HUES6 (cell line): Measurements from ENCODE around the gene PARN.
"Not testable (repeated sequence)": the region's sequence is repeated elsewhere in the genome, so short reads cannot be mapped to it uniquely, and the experiment has no call there.

ENCODE experiments used
- H3K27ac ChIP-seq: 2 replicates; pipeline ENCODE4 v1.7.0; 2013; ENCODE audit warnings: low read depth, mild to moderate bottlenecking, low read length, inconsistent platforms
- H3K27me3 ChIP-seq: 2 replicates; pipeline ENCODE4 v1.6.1; 2013; ENCODE audit warnings: low read length; ENCODE audit not compliant: control insufficient read depth, insufficient read depth
- H3K36me3 ChIP-seq: 2 replicates; pipeline ENCODE4 v1.6.1; 2013; ENCODE audit warnings: low read length; ENCODE audit not compliant: control insufficient read depth, insufficient read depth
- H3K4me1 ChIP-seq: 2 replicates; pipeline ENCODE4 v1.6.1; 2013; ENCODE audit warnings: low read length; ENCODE audit not compliant: control insufficient read depth, insufficient read depth
- H3K4me3 ChIP-seq: 2 replicates; pipeline ENCODE4 v1.5.1; 2013; ENCODE audit warnings: low read depth, low read length
- H3K9ac ChIP-seq: one replicate; pipeline ENCODE4 v1.6.1; 2013; ENCODE audit warnings: mild to moderate bottlenecking, low read length
- H3K9me3 ChIP-seq: 2 replicates; pipeline ENCODE4 v1.6.1; 2013; ENCODE audit warnings: low read depth, low read length; ENCODE audit not compliant: control insufficient read depth, insufficient read depth

The PARN gene

DNA sequence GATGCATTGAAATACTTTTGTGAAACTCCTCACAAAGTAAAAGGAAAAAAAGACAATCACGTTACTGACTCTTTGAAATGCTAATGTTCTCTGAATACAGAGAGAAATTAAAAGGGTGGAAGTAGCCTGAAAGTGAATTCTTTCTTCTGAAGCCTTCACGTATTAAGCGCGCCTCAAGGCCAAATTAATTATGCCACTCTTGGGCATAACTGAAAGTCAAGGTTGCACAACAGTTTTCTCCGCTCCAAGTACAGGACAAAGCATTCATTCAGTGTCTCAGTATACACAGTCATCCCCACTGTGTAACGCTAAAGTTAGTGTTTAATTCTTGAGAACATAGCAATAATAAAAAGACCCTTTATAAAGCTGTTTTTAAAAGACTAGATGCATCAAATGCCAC is 21.5 kb downstream of the PARN start:
- Histone ChIP-seq H3K9me3 (no peaks in the 10 kb centered on the region), H3K27me3 (no peaks in the 10 kb centered on the region), H3K4me1 (peaks cover 13% of the 10 kb centered on the region; the same call in 1 of the 2 replicates), H3K27ac (peak overlapping the region; percentile 66; the same call in 1 of the 2 replicates), H3K9ac (no peak overlapping the region), H3K4me3 (no peak overlapping the region), H3K36me3 (peaks cover 85% of the 10 kb centered on the region)

DNA sequence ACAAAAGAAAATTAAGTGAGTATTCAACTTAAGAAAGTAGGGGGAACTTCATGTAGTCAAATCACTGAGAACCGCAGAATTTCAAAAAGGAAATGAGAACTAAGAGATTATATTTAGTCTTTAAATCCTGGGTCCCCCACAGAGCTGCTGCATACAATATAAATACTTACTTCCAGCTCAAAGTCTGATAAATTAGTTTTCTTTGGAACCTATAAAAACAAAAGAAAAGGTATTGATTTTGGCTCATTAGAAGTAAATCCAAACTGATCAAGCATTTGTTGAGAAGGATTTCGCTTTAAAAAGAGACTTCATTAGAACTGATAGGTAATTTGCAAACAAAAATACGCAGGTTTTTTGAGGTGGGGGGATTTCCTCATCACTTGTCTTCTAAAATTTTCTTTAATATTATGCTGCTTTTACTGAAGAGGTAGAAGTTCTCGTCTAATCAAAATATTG is 21.9 kb downstream of the PARN start:
- H3K9me3 ChIP-seq: no peaks in the 10 kb centered on the region
- H3K9ac ChIP-seq: no peak overlapping the region
- peaks cover 85% of the 10 kb centered on the region for H3K36me3 ChIP-seq
- H3K27ac ChIP-seq: peak overlapping the region; percentile 66; the same call in 1 of the 2 replicates
- H3K27me3 ChIP-seq: no peaks in the 10 kb centered on the region
- peaks cover 13% of the 10 kb centered on the region; the same call in 1 of the 2 replicates for H3K4me1 ChIP-seq
- H3K4me3 ChIP-seq: no peak overlapping the region

DNA sequence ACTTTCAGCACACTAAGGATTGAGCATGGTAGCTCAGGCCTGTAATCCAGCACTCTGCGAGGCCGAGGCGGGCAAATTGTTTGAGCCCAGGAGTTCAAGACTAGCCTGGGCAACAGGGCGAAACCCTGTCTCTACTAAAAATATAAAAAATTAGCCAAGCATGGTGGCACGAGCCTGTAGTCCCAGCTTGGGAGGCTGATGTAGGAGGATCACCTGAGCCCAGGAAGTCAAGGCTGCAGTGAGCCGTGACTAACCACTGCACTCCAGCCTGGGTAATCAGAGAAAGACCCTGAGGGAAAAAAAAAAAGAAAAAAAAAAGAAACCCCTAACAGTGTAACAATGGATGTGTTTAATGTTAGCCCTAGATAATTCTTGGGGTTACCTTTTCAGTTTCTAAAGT is 24.0 kb downstream of the PARN start:
- Histone ChIP-seq H3K9ac (no peak overlapping the region), H3K9me3 (no peaks in the 10 kb centered on the region), H3K4me3 (no peak overlapping the region), H3K27me3 (no peaks in the 10 kb centered on the region), H3K4me1 (peaks cover 13% of the 10 kb centered on the region; the same call in 1 of the 2 replicates), H3K27ac (no peak overlapping the region), H3K36me3 (peaks cover 92% of the 10 kb centered on the region)

DNA sequence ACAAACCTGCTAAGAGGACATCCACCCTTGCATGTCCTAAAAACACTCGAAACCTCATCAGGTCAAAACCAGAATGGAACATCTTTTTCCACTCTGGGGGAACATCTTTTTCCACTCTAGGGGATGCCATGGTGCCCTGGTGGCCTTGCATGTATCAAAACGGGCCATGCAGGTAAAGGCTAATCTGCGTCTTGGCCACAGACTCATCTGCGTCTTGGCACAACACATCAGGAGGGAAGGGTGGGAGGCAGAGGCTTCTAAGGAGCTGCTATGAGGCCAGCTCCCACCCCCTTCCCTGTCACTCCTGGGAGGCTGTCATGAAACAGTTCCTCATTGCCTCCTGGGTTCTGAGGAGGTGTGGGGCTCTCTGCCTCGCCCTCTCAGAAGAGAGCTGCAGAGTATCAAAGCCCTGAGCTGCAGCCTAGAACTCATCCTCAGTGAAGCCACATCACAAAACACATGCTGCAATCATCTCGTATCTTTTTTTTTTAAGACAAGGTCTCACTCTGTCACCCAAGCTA is 27.6 kb downstream of the PARN start:
- H3K9me3 ChIP-seq: no peaks in the 10 kb centered on the region
- H3K4me1 ChIP-seq: no peaks in the 10 kb centered on the region
- no peak overlapping the region for H3K4me3 ChIP-seq
- no peak overlapping the region for H3K27ac ChIP-seq
- H3K27me3 ChIP-seq: no peaks in the 10 kb centered on the region
- H3K36me3 ChIP-seq: peaks cover 89% of the 10 kb centered on the region
- no peak overlapping the region for H3K9ac ChIP-seq

DNA sequence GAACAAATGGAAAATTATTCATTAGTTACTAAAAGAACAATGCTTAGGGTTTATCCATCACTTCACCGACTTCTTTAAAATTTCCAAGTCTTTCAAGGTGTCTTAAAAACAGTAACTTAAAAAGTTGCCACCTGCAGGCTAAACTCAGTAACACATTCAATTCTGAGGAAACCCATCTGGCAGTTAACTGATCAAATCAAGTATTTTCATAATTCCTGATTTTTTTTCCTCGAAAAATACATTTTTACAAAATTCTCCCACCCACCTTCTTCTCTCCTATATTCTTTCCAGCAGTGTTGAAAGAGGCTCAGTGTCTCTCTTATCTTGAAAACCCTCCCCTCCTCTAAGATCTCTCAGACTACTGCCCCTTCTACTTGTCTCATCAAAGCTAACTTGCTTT is 29.9 kb downstream of the PARN start:
- H3K36me3 ChIP-seq: peaks cover 78% of the 10 kb centered on the region
- H3K27me3 ChIP-seq: no peaks in the 10 kb centered on the region
- H3K4me3 ChIP-seq: no peak overlapping the region
- H3K27ac ChIP-seq: no peak overlapping the region
- H3K9ac ChIP-seq: no peak overlapping the region
- H3K4me1 ChIP-seq: no peaks in the 10 kb centered on the region
- H3K9me3 ChIP-seq: no peaks in the 10 kb centered on the region

DNA sequence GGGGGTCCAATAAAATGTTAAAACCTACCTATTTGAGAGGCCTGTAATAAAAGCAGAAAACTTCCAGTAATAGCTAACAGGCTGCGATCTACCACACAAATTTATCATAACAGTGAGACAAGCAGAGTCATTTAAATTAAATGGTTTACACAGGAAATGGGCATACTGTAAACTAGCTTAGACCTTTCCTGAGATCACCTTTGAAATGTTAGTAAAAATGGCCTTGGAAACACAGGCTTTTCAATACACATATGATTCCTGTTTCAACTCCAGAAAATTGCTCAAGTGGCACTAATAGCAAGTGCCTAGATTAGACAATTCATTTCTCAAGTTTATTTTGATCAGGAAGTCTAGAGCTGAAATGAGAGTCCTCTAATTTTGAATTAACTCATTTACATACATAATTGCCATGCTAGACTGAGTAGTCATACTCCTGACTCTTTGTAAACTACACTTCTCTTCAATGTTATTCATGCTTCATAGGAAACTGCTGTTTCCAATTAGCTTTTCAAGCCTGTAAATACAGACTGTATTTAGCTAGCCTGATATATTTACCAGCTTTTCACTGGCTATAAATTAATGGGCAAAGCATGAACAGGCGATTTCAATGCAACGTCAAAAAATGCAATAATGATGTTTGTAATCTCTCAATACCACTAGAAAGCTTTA is 43.3 kb downstream of the PARN start:
- no peaks in the 10 kb centered on the region for H3K27me3 ChIP-seq
- H3K9me3 ChIP-seq: no peaks in the 10 kb centered on the region
- no peaks in the 10 kb centered on the region for H3K4me1 ChIP-seq
- H3K9ac ChIP-seq: no peak overlapping the region
- no peak overlapping the region for H3K4me3 ChIP-seq
- no peak overlapping the region for H3K27ac ChIP-seq
- peaks cover 78% of the 10 kb centered on the region for H3K36me3 ChIP-seq

DNA sequence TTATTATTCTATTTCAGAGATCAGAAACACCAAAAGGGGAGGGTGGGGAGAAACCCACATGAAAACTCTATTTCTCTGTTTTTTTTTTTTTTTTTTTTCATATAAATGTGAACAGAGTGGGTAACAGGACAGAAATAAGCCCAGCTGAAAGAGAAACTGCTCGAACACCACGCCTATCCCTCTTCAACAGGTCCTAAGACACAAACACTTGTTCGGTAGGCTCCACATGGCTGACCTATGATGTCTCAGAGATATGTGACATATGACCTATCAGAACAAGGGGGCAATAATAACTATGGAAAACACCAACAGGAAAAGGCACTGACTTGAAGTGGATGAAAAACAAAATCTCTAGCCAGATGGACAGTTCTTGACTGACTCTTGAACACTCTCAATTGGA is 44.8 kb downstream of the PARN start:
- Histone ChIP-seq H3K27me3 (no peaks in the 10 kb centered on the region), H3K4me1 (no peaks in the 10 kb centered on the region), H3K9ac (no peak overlapping the region), H3K27ac (no peak overlapping the region), H3K9me3 (no peaks in the 10 kb centered on the region), H3K36me3 (peaks cover 81% of the 10 kb centered on the region), H3K4me3 (no peak overlapping the region)

- peaks cover 86% of the 10 kb centered on the region for H3K36me3 ChIP-seq
- H3K4me3 ChIP-seq, H3K27ac ChIP-seq, H3K27me3 ChIP-seq, H3K9me3 ChIP-seq, H3K9ac ChIP-seq, H3K4me1 ChIP-seq: not testable (repeated sequence)
Observed at GRCh38 chr16:14580926-14581325, 49.1 kb downstream of the PARN start.

DNA sequence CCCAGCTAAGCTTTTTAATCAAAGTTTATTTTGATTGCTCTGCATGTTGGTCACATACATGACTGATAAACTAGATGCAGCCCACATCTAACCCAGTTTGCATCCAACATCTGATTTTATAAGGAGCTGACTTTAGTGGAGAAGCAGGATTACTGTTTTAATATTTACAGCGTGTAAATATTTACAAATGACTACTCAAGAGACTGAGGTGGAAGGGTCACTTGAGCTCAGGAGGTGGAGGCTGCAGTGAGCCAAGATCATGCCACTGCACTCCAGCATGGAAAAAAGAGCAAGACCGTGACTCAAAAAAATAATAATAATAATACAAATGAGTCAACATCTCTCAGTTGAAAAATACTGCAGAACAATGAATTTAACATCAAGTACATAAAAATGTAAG is 50.8 kb downstream of the PARN start:
- Histone ChIP-seq H3K36me3 (peaks cover 91% of the 10 kb centered on the region), H3K27me3 (no peaks in the 10 kb centered on the region), H3K9me3 (peaks cover 7% of the 10 kb centered on the region)

DNA sequence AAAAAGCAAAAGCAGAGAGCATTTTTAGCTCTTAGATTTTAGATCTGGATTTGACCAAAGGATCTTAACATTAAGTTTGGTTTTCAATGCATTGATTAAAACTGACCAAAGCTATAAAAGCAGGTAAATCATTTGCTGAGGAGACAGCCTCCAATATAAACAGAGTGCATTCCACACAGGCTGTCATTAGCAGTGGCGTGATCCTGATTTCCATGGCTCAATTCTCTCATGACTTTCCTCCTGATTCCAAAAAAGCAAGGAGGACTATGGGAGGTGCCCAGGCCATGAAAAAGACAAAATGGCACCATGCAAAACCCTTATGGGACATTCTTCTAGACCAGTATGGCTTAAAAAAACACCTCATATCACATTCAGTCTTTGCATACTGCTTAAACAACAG is 53.5 kb downstream of the PARN start:
- Histone ChIP-seq H3K9me3 (peaks cover 7% of the 10 kb centered on the region), H3K27ac (no peak overlapping the region), H3K36me3 (peaks cover 77% of the 10 kb centered on the region), H3K27me3 (no peaks in the 10 kb centered on the region), H3K9ac (no peak overlapping the region), H3K4me1 (no peaks in the 10 kb centered on the region), H3K4me3 (no peak overlapping the region)

More for the DNA sequence above, 50.8 kb downstream of the PARN start:
- no peak overlapping the region for H3K4me3 ChIP-seq
- H3K4me1 ChIP-seq: no peaks in the 10 kb centered on the region
- no peak overlapping the region for H3K27ac ChIP-seq
- no peak overlapping the region for H3K9ac ChIP-seq

DNA sequence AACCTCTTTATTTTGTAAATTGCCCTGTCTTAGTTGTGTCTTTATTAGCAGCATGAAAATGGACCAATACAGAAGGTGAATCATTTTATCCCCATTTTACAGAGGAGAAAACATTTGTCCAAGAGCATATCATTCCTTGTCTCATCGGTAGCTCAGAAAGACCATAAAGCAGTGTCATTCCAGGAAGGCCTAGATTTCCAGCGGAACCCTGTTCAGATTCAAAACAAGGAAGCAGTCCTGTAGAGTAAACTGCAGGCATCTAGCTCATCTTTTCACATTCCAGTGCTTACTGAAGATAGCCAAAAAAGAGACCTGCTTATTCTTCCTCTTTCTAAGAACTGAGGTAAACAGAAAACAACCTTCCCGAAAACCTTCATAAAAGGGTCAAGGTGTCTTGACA is 54.0 kb downstream of the PARN start:
- H3K9ac ChIP-seq: no peak overlapping the region
- peaks cover 75% of the 10 kb centered on the region for H3K36me3 ChIP-seq
- no peak overlapping the region for H3K27ac ChIP-seq
- H3K4me3 ChIP-seq: no peak overlapping the region
- H3K9me3 ChIP-seq: peaks cover 7% of the 10 kb centered on the region
- no peaks in the 10 kb centered on the region for H3K27me3 ChIP-seq
- no peaks in the 10 kb centered on the region for H3K4me1 ChIP-seq
